Left ventricle myocardium inferior (tissue), 1 donor: Measurements from ENCODE around the gene SMIM14. TPM values are rescaled to one million over a fixed set of nuclear protein-coding genes. Genes with fewer than 3 reads are reported as not detected.
A peak's percentile ranks its signal among the peaks of the same experiment; 100 is the strongest.
"Not testable (repeated sequence)": the region's sequence is repeated elsewhere in the genome, so short reads cannot be mapped to it uniquely, and the experiment has no call there.

ENCODE experiments used
- DNase-seq: peaks from one replicate; pipeline ENCODE4 v3.0.0-alpha.2; 2020
- H3K27ac ChIP-seq: fragments of 200-600 bp; replicated peaks from 2 replicates; pipeline ENCODE4 v1.8.0; 2021
- H3K27me3 ChIP-seq: fragments of 200-600 bp; 2 replicates; pipeline ENCODE4 v1.8.0; 2021; ENCODE audit warnings: low read depth
- H3K36me3 ChIP-seq: fragments of 200-600 bp; 2 replicates; pipeline ENCODE4 v1.8.0; 2021
- H3K4me1 ChIP-seq: fragments of 200-600 bp; 2 replicates; pipeline ENCODE4 v1.8.0; 2021
- H3K4me3 ChIP-seq: fragments of 200-600 bp; 2 replicates; pipeline ENCODE4 v1.8.0; 2021; ENCODE audit warnings: mild to moderate bottlenecking, moderate library complexity
- H3K9me3 ChIP-seq: fragments of 200-600 bp; replicated peaks from 2 replicates; pipeline ENCODE4 v1.8.0; 2021
- CTCF ChIP-seq: fragments of 200-600 bp; IDR thresholded peaks from 2 replicates; pipeline ENCODE4 v1.8.0; 2021; ENCODE audit warnings: antibody characterized with exemption, mild to moderate bottlenecking, borderline replicate concordance
- intact Hi-C: fragments of 100-400 bp; cut with micrococcal nuclease; formaldehyde crosslinking; loops from one replicate; pipeline ENCODE4 v1.11.0; 2022
- long read RNA-seq: library from polyadenylated mRNA; unstranded; transcript quantifications from one replicate; pipeline ENCODE4 v2.0.0, GENCODE V29; 2021
- total RNA-seq: library from RNA; stranded (reverse); fragmentation: NEBNext Ultra II Directional; extraction: Animal tissue kit (Norgen Biotek cat#: 25700); gene quantifications from one replicate; pipeline ENCODE4 v1.2.1, GENCODE V29; 2021
- donor health status: DM: no; HTN: yes; CAD: no; lungs with severe emphysema.

SMIM14 gene
- total RNA-seq = 11.4 TPM
- long read RNA-seq, full-length matches to known transcripts = 21 of 26 reads
- long read RNA-seq, partial matches to known transcripts = 1 of 26 reads
- long read RNA-seq, other reads (novel, unspliced or antisense) = 4 of 26 reads

- TF ChIP-seq CTCF = peak; percentile 45
- Histone ChIP-seq H3K36me3 (no peaks in the 10 kb centered on the region), H3K27ac (peak within 1 kb of the TSS; percentile 99), H3K4me1 (peaks cover 52% of the 10 kb centered on the region), H3K27me3 (no peaks in the 10 kb centered on the region), H3K9me3 (no peaks in the 10 kb centered on the region), H3K4me3 (peak within 1 kb of the TSS; percentile 98)
- DNase-seq = peak; percentile 98
- intact Hi-C loops = loop anchor here (5.0 kb wide), 1 partner anchor 111 kb away; the partner anchor contains the start of gene UGDH
Observed at GRCh38 chr4:39638354-39639239, at the start of gene SMIM14. Gene SMIM14, minus strand, starts transcription at chr4:39638865. Its CDS starts 33,720 bp downstream, at chr4:39605145.

- TF ChIP-seq CTCF = no peak
- no peaks in the 10 kb centered on the region for H3K27me3 ChIP-seq
Observed at GRCh38 chr4:39687014-39687413, 48.3 kb upstream of the SMIM14 start.

GRCh38 chr4:39685990-39686389 is 47.3 kb upstream of the SMIM14 start:
- intact Hi-C loops = no loop called here
- no peak for TF ChIP-seq CTCF
- no peak overlapping the region for H3K4me3 ChIP-seq
- H3K4me1 ChIP-seq = no peaks in the 10 kb centered on the region
- H3K36me3 ChIP-seq = no peaks in the 10 kb centered on the region
- no peaks in the 10 kb centered on the region for H3K27me3 ChIP-seq
- no peaks in the 10 kb centered on the region for H3K9me3 ChIP-seq
- no peak for DNase-seq
- no peak overlapping the region for H3K27ac ChIP-seq

More at GRCh38 chr4:39687014-39687413, 48.3 kb upstream of the SMIM14 start:
- intact Hi-C loops = no loop called here
- Histone ChIP-seq H3K27ac (no peak overlapping the region), H3K9me3 (no peaks in the 10 kb centered on the region), H3K4me1 (no peaks in the 10 kb centered on the region), H3K4me3 (no peak overlapping the region), H3K36me3 (no peaks in the 10 kb centered on the region)
- DNase-seq = no peak

GRCh38 chr4:39682138-39682537 is 43.5 kb upstream of the SMIM14 start:
- intact Hi-C loops = no loop called here
- Histone ChIP-seq H3K4me1 (no peaks in the 10 kb centered on the region), H3K9me3 (no peaks in the 10 kb centered on the region), H3K36me3 (no peaks in the 10 kb centered on the region), H3K27me3 (no peaks in the 10 kb centered on the region), H3K4me3 (no peak overlapping the region), H3K27ac (no peak overlapping the region)
- DNase-seq = no peak
- TF ChIP-seq CTCF = no peak

- H3K27me3 ChIP-seq, DNase-seq, intact Hi-C loops, H3K4me1 ChIP-seq, H3K36me3 ChIP-seq, H3K27ac ChIP-seq, H3K9me3 ChIP-seq, H3K4me3 ChIP-seq: not testable (repeated sequence)
Observed at GRCh38 chr4:39681003-39681402, 42.3 kb upstream of the SMIM14 start.

GRCh38 chr4:39675681-39676080 is 37.0 kb upstream of the SMIM14 start:
- H3K27ac ChIP-seq, H3K4me3 ChIP-seq, DNase-seq, H3K4me1 ChIP-seq, H3K36me3 ChIP-seq, H3K9me3 ChIP-seq, intact Hi-C loops, H3K27me3 ChIP-seq: not testable (repeated sequence)

GRCh38 chr4:39670296-39670695 is 31.6 kb upstream of the SMIM14 start:
- H3K4me3 ChIP-seq, H3K27me3 ChIP-seq, H3K4me1 ChIP-seq, H3K9me3 ChIP-seq, H3K36me3 ChIP-seq, H3K27ac ChIP-seq, intact Hi-C loops, DNase-seq: not testable (repeated sequence)
